HuH-7 (cell line): Measurements from ENCODE around the gene PARP4.
"Not testable (repeated sequence)": the region's sequence is repeated elsewhere in the genome, so short reads cannot be mapped to it uniquely, and the experiment has no call there.

Experiments
- DNase-seq: peaks from one replicate; pipeline ENCODE4 v3.0.0; 2011; ENCODE audit warnings: low spot score

Gene PARP4

GRCh38 chr13:24505756-24506155 lies 6.8 kb downstream of the PARP4 start:
- no peak for DNase-seq

GRCh38 chr13:24505256-24505655 lies 7.3 kb downstream of the PARP4 start:
- no peak for DNase-seq

- no peak for DNase-seq
These were observed 9.2 kb downstream of the PARP4 start for GRCh38 chr13:24503379-24503696.

- DNase-seq: no peak
These were observed 9.8 kb downstream of the PARP4 start for GRCh38 chr13:24502533-24503378.

GRCh38 chr13:24500977-24501376 lies 11.6 kb downstream of the PARP4 start:
- no peak for DNase-seq

GRCh38 chr13:24497742-24498141 lies 14.8 kb downstream of the PARP4 start:
- no peak for DNase-seq

- DNase-seq: not testable (repeated sequence)
These were observed 16.3 kb downstream of the PARP4 start for GRCh38 chr13:24496295-24496694.

GRCh38 chr13:24495151-24495729 lies 17.3 kb downstream of the PARP4 start:
- DNase-seq: no peak

GRCh38 chr13:24493356-24493755 lies 19.2 kb downstream of the PARP4 start:
- no peak for DNase-seq

- no peak for DNase-seq
These were observed 20.7 kb downstream of the PARP4 start for GRCh38 chr13:24491845-24492244.

GRCh38 chr13:24489721-24490120 lies 22.9 kb downstream of the PARP4 start:
- DNase-seq: no peak

- DNase-seq: not testable (repeated sequence)
These were observed 24.5 kb downstream of the PARP4 start for GRCh38 chr13:24488092-24488491.

- not testable (repeated sequence) for DNase-seq
These were observed 26.4 kb downstream of the PARP4 start for GRCh38 chr13:24486017-24486657.

- DNase-seq: no peak
These were observed 38.9 kb downstream of the PARP4 start for GRCh38 chr13:24473686-24474085.

GRCh38 chr13:24472129-24472528 lies 40.4 kb downstream of the PARP4 start:
- DNase-seq: not testable (repeated sequence)

- DNase-seq: no peak
These were observed 49.5 kb downstream of the PARP4 start for GRCh38 chr13:24463078-24463477.

GRCh38 chr13:24460256-24460655 lies 52.3 kb downstream of the PARP4 start:
- no peak for DNase-seq

- DNase-seq: no peak
These were observed 52.9 kb downstream of the PARP4 start for GRCh38 chr13:24459726-24460125.

GRCh38 chr13:24459234-24459633 lies 53.3 kb downstream of the PARP4 start:
- DNase-seq: no peak

GRCh38 chr13:24458736-24459135 lies 53.8 kb downstream of the PARP4 start:
- DNase-seq: no peak

- DNase-seq: no peak
These were observed 56.2 kb downstream of the PARP4 start for GRCh38 chr13:24456396-24456795.

GRCh38 chr13:24454056-24454455 lies 58.5 kb downstream of the PARP4 start:
- DNase-seq: no peak

GRCh38 chr13:24452044-24452443 lies 60.5 kb downstream of the PARP4 start:
- DNase-seq: no peak
